K562 (cell line): ENCODE results near the gene PLXDC2. TPM values are rescaled to one million over a fixed set of nuclear protein-coding genes. Genes with fewer than 3 reads are reported as not detected.
A peak's percentile ranks its signal among the peaks of the same experiment; 100 is the strongest.

Experiments used
- ATAC-seq: fragments of 200-7000 bp; cut with Tn5 transposase; 3 replicates; pipeline ENCODE4 v1.9.1; 2020; ENCODE audit warnings: moderate library complexity
- BruUV-seq: library from RNA; stranded (reverse); fragments of 400-500 nt; replicated peaks from 2 replicates; lab custom pipeline; 2021; lab: Mats Ljungman, UMichigan
- CTCF ChIA-PET: fragments of 300-600 bp; formaldehyde crosslinking; extraction: SDS; loops from one replicate; lab custom pipeline; 2021; ENCODE audit warnings: low intra/inter-chr PET ratio; lab: Yijun Ruan, JAX
- POLR2A ChIA-PET: fragments of 300-600, 350-650 bp; sonication (Branson Sonifier 250); formaldehyde crosslinking; extraction: SDS; loops from one replicate; lab custom pipeline; 2021; ENCODE audit warnings: antibody characterized with exemption, inconsistent platforms; lab: Yijun Ruan, JAX
- DNase-seq, 4 experiments: peaks; one replicate each; pipeline versions ENCODE4 v3.0.0 to v3.0.0-alpha.2; 2011 to 2018; ENCODE audit warnings: low spot score in 3 of 4, mixed read lengths in 3 of 4; ENCODE audit errors: extremely low read depth in 1 of 4
- FAIRE-seq: peaks from 2 replicates; lab custom pipeline; 2011; peaks lifted over from hg19 to GRCh38; lab: Jason Lieb, UNC
- H2AFZ ChIP-seq: 2 replicates; pipeline ENCODE4 v1.6.0; 2011; ENCODE audit warnings: low read depth, low read length, control low read depth, inconsistent platforms
- H3K27ac ChIP-seq: fragments of 200-600 bp; 3 replicates; pipeline ENCODE4 v1.8.0; 2011; ENCODE audit warnings: low read depth, mild to moderate bottlenecking, control low read depth, inconsistent platforms, low read length, moderate library complexity, mixed read lengths; ENCODE audit errors: extremely low read depth
- H3K27me3 ChIP-seq, 2 experiments: fragments of 300-600 bp in 1 of 2; 2 replicates in 1 of 2; 3 replicates in 1 of 2; pipeline versions ENCODE4 v1.6.0 to v1.8.0; 2011; ENCODE audit warnings: inconsistent platforms in 2 of 2, low read length in 2 of 2, mild to moderate bottlenecking in 1 of 2, mixed read lengths in 1 of 2, moderate library complexity in 1 of 2; ENCODE audit not compliant: control insufficient read depth in 2 of 2, insufficient read depth in 2 of 2
- H3K36me3 ChIP-seq: fragments of 300-600 bp; 3 replicates; pipeline ENCODE4 v1.8.0; 2011; ENCODE audit warnings: mild to moderate bottlenecking, low read length, inconsistent platforms; ENCODE audit not compliant: control insufficient read depth, insufficient read depth
- H3K4me1 ChIP-seq, 2 experiments: fragments of 200-600 bp in 1 of 2; replicated peaks in 1 of 2; 2 replicates in 1 of 2; 3 replicates in 1 of 2; pipeline versions ENCODE4 v1.5.1 to v1.8.0; 2011; ENCODE audit warnings: inconsistent platforms in 2 of 2, low read length in 2 of 2, mild to moderate bottlenecking in 1 of 2, mixed read lengths in 1 of 2, moderate library complexity in 1 of 2; ENCODE audit not compliant: control insufficient read depth in 2 of 2, insufficient read depth in 2 of 2
- H3K4me2 ChIP-seq: 2 replicates; pipeline ENCODE4 v1.6.1; 2011; ENCODE audit warnings: low read length, control low read depth, inconsistent platforms, mixed read lengths; ENCODE audit not compliant: insufficient read depth
- H3K4me3 ChIP-seq: fragments of 200-600 bp; sonication (generic), shearing (Covaris generic); 2 replicates; pipeline ENCODE4 v1.5.1; 2016; ENCODE audit warnings: control low read depth, inconsistent platforms
- H3K79me2 ChIP-seq: fragments of 200-600 bp; 3 replicates; pipeline ENCODE4 v1.8.0; 2011; ENCODE audit warnings: low read length, inconsistent platforms; ENCODE audit not compliant: control insufficient read depth, insufficient read depth
- H3K9ac ChIP-seq, 2 experiments: 2 replicates each; pipeline versions ENCODE4 v1.6.0 to v1.6.1; 2011; ENCODE audit warnings: low read depth in 2 of 2, low read length in 2 of 2, control low read depth in 1 of 2, inconsistent platforms in 1 of 2, mild to moderate bottlenecking in 1 of 2, mixed read lengths in 1 of 2; ENCODE audit not compliant: insufficient read depth in 1 of 2
- H3K9me1 ChIP-seq: one replicate; pipeline ENCODE4 v1.6.0; 2011; ENCODE audit warnings: inconsistent platforms, mild to moderate bottlenecking, low read length, moderate library complexity; ENCODE audit not compliant: control insufficient read depth, insufficient read depth
- H3K9me3 ChIP-seq: replicated peaks from 2 replicates; pipeline ENCODE4 v1.5.1; 2011; ENCODE audit warnings: low read depth, low read length, inconsistent platforms; ENCODE audit not compliant: control insufficient read depth, insufficient read depth
- H4K20me1 ChIP-seq: replicated peaks from 2 replicates; pipeline ENCODE4 v1.6.1; 2011; ENCODE audit warnings: low read length, inconsistent platforms, mixed read lengths; ENCODE audit not compliant: control insufficient read depth, insufficient read depth
- CEBPB ChIP-seq: fragments of 450-650 bp; IDR thresholded peaks from 2 replicates; pipeline ENCODE4 v1.6.1; 2016; ENCODE audit warnings: missing genetic modification characterization, missing compliant biosample characterization
- EZH2 ChIP-seq: IDR thresholded peaks from 2 replicates; pipeline ENCODE4 v1.6.1; 2012; ENCODE audit warnings: low read depth, mild to moderate bottlenecking, inconsistent platforms, low read length, borderline replicate concordance
- FOXK2 ChIP-seq, 2 experiments: fragments of 450-650 bp; IDR thresholded peaks in 1 of 2; conservative IDR thresholded peaks in 1 of 2; 2 replicates each; pipeline ENCODE4 v1.6.1; 2016; ENCODE audit warnings: low read depth in 2 of 2, mild to moderate bottlenecking in 1 of 2
- HDAC2 ChIP-seq: fragments of 450-650 bp; IDR thresholded peaks from 2 replicates; pipeline ENCODE4 v1.6.1; 2016; ENCODE audit warnings: mild to moderate bottlenecking
- HEY1 ChIP-seq: fragments of 250-450 bp; sonication (Bioruptor Pico); IDR thresholded peaks from 2 replicates; pipeline ENCODE4 v1.5.0; 2020; ENCODE audit warnings: mild to moderate bottlenecking, moderate library complexity, borderline replicate concordance
- KDM2B ChIP-seq: fragments of 250-450 bp; sonication (Bioruptor Pico); IDR thresholded peaks from 2 replicates; pipeline ENCODE4 v1.8.0; 2021; ENCODE audit warnings: mild to moderate bottlenecking, moderate library complexity
- KLF1 ChIP-seq: fragments of 450-650 bp; IDR thresholded peaks from 2 replicates; pipeline ENCODE4 v1.6.1; 2016; ENCODE audit warnings: missing genetic modification characterization, missing compliant biosample characterization
- RHOXF2B ChIP-seq: fragments of 250-450 bp; sonication (Bioruptor Pico); conservative IDR thresholded peaks from 2 replicates; pipeline ENCODE4 v1.5.1; 2021
- SETDB1 ChIP-seq: IDR thresholded peaks from one replicate; pipeline ENCODE4 v1.6.1; 2012; ENCODE audit warnings: low read length, control low read depth, inconsistent platforms
- SNRNP70 ChIP-seq: fragments of 200-400 bp; formaldehyde crosslinking; optimal IDR thresholded peaks from 2 replicates; pipeline ENCODE3; 2017; ENCODE audit warnings: low read depth, low read length
- TOE1 ChIP-seq, 2 experiments: fragments of 450-650 bp in 1 of 2; sonication (generic) in 1 of 2; formaldehyde crosslinking in 1 of 2; IDR thresholded peaks; 2 replicates each; pipeline versions ENCODE4 v1.7.1 to v1.8.0; 2016 to 2022; ENCODE audit warnings: borderline replicate concordance in 2 of 2, mild to moderate bottlenecking in 2 of 2, antibody characterized with exemption in 1 of 2, inconsistent platforms in 1 of 2, low read depth in 1 of 2, missing genetic modification reagents in 1 of 2, moderate library complexity in 1 of 2
- ZNF561 ChIP-seq: fragments of 450-650 bp; formaldehyde crosslinking; conservative IDR thresholded peaks from 2 replicates; pipeline ENCODE4 v1.4.0; 2020; ENCODE audit warnings: mild to moderate bottlenecking, moderate library complexity
- WGBS: fragments of 100-300 bp; shearing (Covaris generic); methylation state at CpG from one replicate; pipeline ENCODE4 v1.1.6; 2016; ENCODE audit warnings: low coverage, mixed read lengths; ENCODE audit not compliant: insufficient coverage; ENCODE audit errors: missing lambda C conversion rate; 5-methylcytosine and 5-hydroxymethylcytosine counted together
- in situ Hi-C: fragments of 300-500 bp; cut with MboI; formaldehyde crosslinking; loops from 4 replicates; pipeline ENCODE4 v1.15.0; 2018; ENCODE audit warnings: inconsistent platforms, mixed read lengths
- intact Hi-C: fragments of 100-400 bp; cut with micrococcal nuclease; formaldehyde crosslinking; loops from 2 replicates; pipeline ENCODE4 v1.14.2; 2022
- polyA plus RNA-seq, 8 experiments: library from polyadenylated mRNA; depleted of rRNA in 4 of 8; stranded (reverse) in 5 of 8; unstranded in 3 of 8; fragments of >200 nt; fragmentation: Nextera tagmentation in 2 of 8; fragmentation: Illumina TruSeq in 1 of 8; extraction: Ambion mirVana in 2 of 8; extraction: Trizol in 1 of 8; gene quantifications; 2 replicates each; pipeline versions ENCODE4 v1.2.1 to v1.2.3, GENCODE V29; 2011 to 2014; ENCODE audit warnings: inconsistent platforms in 1 of 8, missing spikeins in 1 of 8
- total RNA-seq, 7 experiments: library from RNA; depleted of rRNA in 6 of 7; stranded (reverse); fragments of >200 nt in 6 of 7; fragmentation: Illumina TruSeq in 2 of 7; extraction: Trizol in 2 of 7; gene quantifications; 2 replicates each; pipeline versions ENCODE4 v1.2.1 to v1.2.3, GENCODE V29; 2011 to 2021; ENCODE audit warnings: low replicate concordance in 1 of 7
- TF ChIP-seq, protein P1 (sequence below): IDR thresholded peaks from 2 replicates; pipeline ENCODE4 v1.6.1; 2011; ENCODE audit warnings: borderline replicate concordance, low read depth, mild to moderate bottlenecking, moderate library complexity, low read length; ENCODE audit not compliant: insufficient read depth, poor library complexity, severe bottlenecking
- TF ChIP-seq, protein P2 (sequence below): fragments of 250-450 bp; sonication (Bioruptor Pico); IDR thresholded peaks from 2 replicates; pipeline ENCODE4 v1.8.0; 2021; ENCODE audit warnings: borderline replicate concordance, mild to moderate bottlenecking, moderate library complexity; ENCODE audit not compliant: poor library complexity, severe bottlenecking
- TF ChIP-seq, protein P3 (sequence below): fragments of 450-650 bp; IDR thresholded peaks from 2 replicates; pipeline ENCODE4 v1.6.1; 2018; ENCODE audit not compliant: partially characterized antibody

PLXDC2 gene
- total and polyA plus RNA-seq, 9 of the 15 experiments (the other 6 are each of a cell fraction or from before 2014, with no cell fraction given) = 0.01 to 0.33 (median 0.10) TPM; not detected in 3

DNA sequence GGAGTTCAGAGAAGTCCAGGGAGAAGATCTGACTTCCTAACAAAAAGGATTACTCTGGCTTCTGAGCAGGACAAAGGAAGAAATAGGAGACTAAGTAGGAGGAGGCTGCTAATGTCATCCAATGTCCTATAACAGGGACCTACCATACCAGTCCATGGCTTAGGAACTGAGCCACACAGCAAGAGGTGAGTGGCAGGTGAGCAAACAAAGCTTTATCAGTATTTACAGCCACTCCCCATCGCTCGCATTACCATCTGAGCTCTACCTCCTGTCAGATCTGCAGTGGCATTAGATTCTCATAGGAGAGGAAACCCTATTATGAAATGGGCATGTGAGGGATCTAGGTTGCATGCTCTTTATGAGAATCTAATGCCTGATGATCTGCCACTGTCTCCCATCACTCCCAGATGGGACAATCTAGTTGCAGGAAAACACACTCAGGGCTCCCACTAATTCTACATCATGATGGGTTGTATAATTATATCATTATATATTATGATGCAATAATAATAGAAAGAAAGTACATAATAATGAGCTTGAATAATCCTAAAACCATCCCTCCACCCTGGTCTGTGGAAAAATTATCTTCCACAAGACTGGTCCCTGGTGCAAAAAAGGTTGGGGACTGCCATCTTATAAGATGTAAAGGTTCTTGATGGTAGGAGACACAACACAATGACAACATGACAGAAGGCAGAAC lies 487.4 kb downstream of the PLXDC2 start (continued):
- TF ChIP-seq CEBPB (tag) (0 out of 2 replicates have a peak, but pooled peaks have one; percentile 13), FOXK2 (conservative IDR thresholded peaks at IDR 0.05 in 1 of 2, IDR thresholded peaks at IDR 0.05 in 1 of 2; ENCODE audit: low read depth in 2 of 2) (no peak), HDAC2 (no peak), ZNF561 (no peak), TOE1 (IDR thresholded peaks at IDR 0.05; ENCODE audit: borderline replicate concordance) (no peak), TOE1 (CRISPR knock-in tag; IDR thresholded peaks at IDR 0.05; ENCODE audit: borderline replicate concordance, low read depth) (no peak), HEY1 (CRISPR knock-in tag) (no peak)
- TF ChIP-seq, protein P1, sequence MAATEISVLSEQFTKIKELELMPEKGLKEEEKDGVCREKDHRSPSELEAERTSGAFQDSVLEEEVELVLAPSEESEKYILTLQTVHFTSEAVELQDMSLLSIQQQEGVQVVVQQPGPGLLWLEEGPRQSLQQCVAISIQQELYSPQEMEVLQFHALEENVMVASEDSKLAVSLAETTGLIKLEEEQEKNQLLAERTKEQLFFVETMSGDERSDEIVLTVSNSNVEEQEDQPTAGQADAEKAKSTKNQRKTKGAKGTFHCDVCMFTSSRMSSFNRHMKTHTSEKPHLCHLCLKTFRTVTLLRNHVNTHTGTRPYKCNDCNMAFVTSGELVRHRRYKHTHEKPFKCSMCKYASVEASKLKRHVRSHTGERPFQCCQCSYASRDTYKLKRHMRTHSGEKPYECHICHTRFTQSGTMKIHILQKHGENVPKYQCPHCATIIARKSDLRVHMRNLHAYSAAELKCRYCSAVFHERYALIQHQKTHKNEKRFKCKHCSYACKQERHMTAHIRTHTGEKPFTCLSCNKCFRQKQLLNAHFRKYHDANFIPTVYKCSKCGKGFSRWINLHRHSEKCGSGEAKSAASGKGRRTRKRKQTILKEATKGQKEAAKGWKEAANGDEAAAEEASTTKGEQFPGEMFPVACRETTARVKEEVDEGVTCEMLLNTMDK = no peak

DNA sequence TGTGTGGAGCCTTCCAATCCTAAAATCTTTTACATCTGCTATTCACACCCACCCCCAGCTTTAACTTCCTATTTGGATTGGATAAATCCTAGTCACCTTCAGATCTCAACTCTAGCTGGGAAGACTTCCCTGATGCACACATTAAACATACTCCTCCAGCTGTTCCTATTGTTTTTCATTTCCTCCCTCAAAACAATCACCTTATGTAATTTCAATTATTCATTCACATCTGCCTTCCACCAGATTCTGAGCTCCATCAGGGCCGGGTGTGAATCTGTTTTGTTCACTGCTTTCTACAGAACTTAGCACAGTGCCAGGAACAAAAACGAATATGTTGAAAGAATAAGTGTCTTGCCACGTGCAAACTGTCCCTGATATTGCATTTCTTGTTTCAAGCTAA lies 497.4 kb downstream of the PLXDC2 start:
- H3K36me3 ChIP-seq = no peaks in the 10 kb centered on the region
- no TSS peak for BruUV-seq
- ChIA-PET POLR2A (no interaction called here), CTCF (no interaction called here)
- intact Hi-C loops (no loop called here), in situ Hi-C loops (no loop called here)
- no peak overlapping the region for H3K4me2 ChIP-seq
- 0% methylated on average over 3 of the region's 3 CpGs for WGBS
- H3K9me1 ChIP-seq = no peaks in the 10 kb centered on the region
- no peak overlapping the region for H3K9ac ChIP-seq
- DNase-seq = no peak
- H3K4me1 ChIP-seq = no peaks in the 10 kb centered on the region
- no peaks in the 10 kb centered on the region for H3K27me3 ChIP-seq
- FAIRE-seq = no peak
- no peak overlapping the region for H3K4me3 ChIP-seq
- H3K79me2 ChIP-seq = no peaks in the 10 kb centered on the region
- no peaks in the 10 kb centered on the region for H3K9me3 ChIP-seq
- no peaks in the 10 kb centered on the region for H4K20me1 ChIP-seq
- ATAC-seq = no peak
- no peak overlapping the region for H2AFZ ChIP-seq
- no peak overlapping the region for H3K27ac ChIP-seq
- TF ChIP-seq RHOXF2B (CRISPR knock-in tag) (no peak), EZH2 (no peak), SETDB1 (no peak), KDM2B (CRISPR knock-in tag) (no peak), KLF1 (tag) (no peak), SNRNP70 (no peak)
- TF ChIP-seq, protein P2, sequence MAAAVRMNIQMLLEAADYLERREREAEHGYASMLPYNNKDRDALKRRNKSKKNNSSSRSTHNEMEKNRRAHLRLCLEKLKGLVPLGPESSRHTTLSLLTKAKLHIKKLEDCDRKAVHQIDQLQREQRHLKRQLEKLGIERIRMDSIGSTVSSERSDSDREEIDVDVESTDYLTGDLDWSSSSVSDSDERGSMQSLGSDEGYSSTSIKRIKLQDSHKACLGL = no peak
- TF ChIP-seq, protein P3, sequence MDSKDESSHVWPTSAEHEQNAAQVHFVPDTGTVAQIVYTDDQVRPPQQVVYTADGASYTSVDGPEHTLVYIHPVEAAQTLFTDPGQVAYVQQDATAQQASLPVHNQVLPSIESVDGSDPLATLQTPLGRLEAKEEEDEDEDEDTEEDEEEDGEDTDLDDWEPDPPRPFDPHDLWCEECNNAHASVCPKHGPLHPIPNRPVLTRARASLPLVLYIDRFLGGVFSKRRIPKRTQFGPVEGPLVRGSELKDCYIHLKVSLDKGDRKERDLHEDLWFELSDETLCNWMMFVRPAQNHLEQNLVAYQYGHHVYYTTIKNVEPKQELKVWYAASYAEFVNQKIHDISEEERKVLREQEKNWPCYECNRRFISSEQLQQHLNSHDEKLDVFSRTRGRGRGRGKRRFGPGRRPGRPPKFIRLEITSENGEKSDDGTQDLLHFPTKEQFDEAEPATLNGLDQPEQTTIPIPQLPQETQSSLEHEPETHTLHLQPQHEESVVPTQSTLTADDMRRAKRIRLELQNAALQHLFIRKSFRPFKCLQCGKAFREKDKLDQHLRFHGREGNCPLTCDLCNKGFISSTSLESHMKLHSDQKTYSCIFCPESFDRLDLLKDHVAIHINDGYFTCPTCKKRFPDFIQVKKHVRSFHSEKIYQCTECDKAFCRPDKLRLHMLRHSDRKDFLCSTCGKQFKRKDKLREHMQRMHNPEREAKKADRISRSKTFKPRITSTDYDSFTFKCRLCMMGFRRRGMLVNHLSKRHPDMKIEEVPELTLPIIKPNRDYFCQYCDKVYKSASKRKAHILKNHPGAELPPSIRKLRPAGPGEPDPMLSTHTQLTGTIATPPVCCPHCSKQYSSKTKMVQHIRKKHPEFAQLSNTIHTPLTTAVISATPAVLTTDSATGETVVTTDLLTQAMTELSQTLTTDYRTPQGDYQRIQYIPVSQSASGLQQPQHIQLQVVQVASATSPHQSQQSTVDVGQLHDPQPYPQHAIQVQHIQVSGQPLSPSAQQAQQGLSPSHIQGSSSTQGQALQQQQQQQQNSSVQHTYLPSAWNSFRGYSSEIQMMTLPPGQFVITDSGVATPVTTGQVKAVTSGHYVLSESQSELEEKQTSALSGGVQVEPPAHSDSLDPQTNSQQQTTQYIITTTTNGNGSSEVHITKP = no peak
